Myocyte (in vitro differentiated cells): ENCODE measurements around the gene CYB5RL. TPM values are rescaled to one million over a fixed set of nuclear protein-coding genes. Genes with fewer than 3 reads are reported as not detected.
"Not testable (repeated sequence)": the region's sequence is repeated elsewhere in the genome, so short reads cannot be mapped to it uniquely, and the experiment has no call there.

Experiments used
- DNase-seq: peaks from one replicate; pipeline ENCODE4 v3.0.0-alpha.2; 2012; ENCODE audit warnings: low read depth
- total RNA-seq: library from RNA; depleted of rRNA; stranded (reverse); fragments of >200 nt; gene quantifications from 2 replicates; pipeline ENCODE4 v1.2.3, GENCODE V29; 2014

Gene CYB5RL
- total RNA-seq, 1 donor from 2014 or later = 7.2 TPM

- DNase-seq = peak; percentile 87
Observed at GRCh38 chr1:54227091-54227602, 27.3 kb upstream of the CYB5RL start.

DNA sequence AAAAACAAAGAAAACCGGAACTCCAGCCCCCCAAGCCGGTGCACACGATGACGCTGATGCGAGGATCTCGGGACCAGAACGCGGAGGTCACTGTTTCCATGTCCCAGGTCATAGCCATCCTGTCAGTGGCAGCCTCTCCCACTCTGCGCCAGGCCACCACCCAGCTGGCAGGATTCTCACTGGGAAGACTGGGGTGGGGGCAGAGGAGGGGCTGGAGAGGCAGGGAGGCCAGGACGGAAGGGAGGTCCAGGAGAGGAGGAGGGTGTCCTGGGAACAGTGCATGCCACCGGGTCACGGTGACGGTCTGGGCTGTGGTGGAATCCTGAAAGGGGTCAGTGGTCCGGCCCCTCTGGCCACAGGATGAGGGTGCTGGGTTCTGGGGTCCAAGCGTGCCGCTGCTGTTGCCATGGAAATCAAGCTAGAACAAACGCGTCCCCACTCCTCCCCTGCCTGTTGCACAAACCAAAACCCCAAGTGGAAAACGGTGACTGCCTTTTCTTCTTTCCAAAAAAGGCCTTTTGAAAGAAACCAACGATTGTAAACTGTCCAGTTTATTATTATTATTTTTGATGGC lies 26.2 kb upstream of the CYB5RL start:
- no peak for DNase-seq

DNA sequence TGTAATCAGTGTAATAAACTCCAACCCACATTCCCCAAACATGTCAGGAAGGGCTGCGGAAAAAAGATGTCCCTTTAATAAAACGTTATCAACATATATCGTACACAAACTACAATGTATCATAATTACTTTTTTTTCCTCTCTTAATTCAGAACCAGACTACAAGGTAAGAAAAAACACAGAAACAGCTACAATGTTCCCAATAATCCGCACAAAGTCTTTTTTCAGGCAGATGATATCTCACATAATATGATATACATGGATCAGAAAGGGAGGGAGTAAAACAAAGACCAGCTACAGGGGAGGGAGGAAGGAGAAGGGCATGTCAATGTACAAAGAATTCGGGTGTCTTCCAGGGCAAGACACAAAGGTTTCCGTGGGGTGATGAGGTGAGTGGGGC lies 25.5 kb upstream of the CYB5RL start:
- DNase-seq = no peak

- DNase-seq = no peak
Observed at GRCh38 chr1:54224233-54224632, 24.4 kb upstream of the CYB5RL start.

- no peak for DNase-seq
Observed at GRCh38 chr1:54223441-54224202, 23.8 kb upstream of the CYB5RL start.

- no peak for DNase-seq
Observed at GRCh38 chr1:54222711-54223110, 22.9 kb upstream of the CYB5RL start.

- no peak for DNase-seq
Observed at GRCh38 chr1:54221867-54222484, 22.1 kb upstream of the CYB5RL start.

DNA sequence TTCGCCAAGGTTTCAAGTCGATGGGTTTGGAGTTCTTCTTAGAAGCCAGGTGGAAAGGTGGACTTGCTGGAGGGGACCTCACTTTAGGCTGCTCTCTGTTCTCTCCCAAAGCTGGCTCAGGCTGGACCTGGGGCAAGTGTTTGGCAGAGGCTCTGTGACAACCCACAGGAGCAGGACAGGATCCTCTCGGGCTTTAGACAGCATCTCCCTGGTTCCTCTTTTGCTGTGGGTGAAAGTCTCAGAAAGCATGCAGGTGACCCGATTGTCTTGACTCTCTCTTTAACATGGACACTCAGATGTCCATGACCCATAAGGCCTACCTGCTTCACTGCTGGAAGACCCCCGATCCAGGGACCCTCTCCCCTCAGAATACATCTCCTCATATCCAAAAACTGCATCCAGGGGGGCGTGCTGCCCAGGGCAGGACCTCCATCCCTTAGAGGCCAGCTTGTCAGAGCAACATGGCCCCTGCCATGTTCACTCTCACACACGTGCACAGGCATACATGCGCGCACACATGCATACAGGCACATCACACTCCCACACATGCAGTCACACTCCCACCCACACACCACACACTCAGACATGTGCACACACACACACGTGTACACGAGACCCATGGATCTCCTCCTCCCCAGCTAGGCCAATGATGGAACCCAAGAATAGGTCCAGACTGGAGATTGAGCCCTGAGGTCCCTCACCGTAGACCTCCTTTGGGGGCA lies 21.4 kb upstream of the CYB5RL start:
- no peak for DNase-seq

DNA sequence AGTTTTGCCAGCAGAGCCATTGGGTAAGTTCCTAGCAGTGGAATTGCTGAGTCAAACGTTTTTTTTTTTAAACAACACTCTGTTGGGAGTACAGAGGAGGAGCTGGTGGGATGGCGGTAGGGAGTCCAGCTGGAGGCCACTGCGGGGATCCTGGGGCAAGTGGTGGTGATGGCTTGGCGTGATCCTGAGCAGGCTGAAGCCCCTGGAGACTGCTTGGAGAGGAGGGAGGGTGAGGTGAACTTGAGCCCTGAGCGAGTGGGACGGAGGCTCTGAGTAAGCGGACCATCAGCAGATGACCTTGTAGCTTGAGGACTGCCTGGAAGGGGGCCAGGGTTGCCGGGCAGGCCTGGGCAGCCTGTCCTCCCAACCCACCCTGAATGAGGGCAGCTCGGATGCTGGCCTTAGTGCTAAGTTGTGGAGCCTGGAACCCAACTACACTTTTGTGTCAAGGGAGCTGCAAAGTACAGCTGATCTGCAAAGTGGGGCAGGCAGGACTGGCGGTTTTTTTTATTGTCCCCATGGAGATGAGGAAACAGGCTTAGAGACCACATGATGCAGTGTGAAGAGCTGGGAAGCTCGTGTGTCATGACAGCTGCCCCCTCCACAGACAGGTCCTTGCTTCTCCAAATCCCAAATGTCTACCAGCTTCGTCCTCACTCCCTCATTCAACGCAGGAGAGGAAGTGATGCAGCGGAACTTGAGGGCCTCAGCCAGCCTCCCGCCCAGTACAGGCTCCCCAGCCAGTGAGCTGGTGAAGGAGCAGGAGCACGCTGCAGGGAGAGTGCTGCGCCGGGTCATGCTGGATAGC lies 20.4 kb upstream of the CYB5RL start:
- DNase-seq = peak; percentile 91

- DNase-seq = no peak
Observed at GRCh38 chr1:54219688-54220003, 19.8 kb upstream of the CYB5RL start.

DNA sequence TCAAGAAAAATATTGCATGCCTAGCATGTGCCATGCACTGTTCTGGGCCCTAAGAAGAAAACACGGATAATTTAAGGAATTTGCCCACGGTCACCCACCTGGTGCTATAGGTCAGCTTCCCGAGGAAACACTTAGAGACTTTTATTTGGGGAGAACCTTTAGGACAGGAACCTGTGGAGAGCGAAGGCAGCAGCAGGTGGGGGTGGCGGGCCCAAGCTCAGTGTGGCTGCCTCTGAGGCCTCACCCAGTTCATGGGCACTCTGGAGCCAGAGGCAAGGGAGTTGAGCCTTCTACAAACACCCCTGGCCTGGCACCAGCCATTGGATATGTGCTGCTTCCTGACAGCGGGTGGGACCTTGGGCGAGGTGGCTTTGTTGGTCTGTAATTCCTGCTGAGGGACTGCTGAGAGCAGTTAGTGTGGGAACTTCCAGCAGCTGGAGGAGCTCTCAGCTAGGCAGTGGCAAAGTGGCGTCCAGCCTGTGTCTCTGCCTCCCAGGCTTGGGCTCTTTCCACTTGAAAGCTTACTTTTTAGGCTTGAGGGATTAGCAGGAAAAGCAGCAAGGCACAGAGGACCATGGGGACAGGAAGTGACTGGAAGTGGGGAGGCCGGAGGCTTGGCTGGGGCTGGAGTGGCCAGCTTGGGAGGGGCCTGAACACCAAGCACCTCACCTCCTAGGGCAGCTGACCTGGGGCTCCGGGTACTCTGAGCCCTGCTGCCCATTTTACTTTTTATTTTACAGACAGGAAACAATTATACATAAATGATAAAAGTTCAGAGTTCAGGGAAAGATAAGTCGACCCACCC lies 19.3 kb upstream of the CYB5RL start:
- DNase-seq = peak; percentile 71

GRCh38 chr1:54215523-54215922 lies 15.7 kb upstream of the CYB5RL start:
- no peak for DNase-seq

- no peak for DNase-seq
Observed at GRCh38 chr1:54212872-54213271, 13.0 kb upstream of the CYB5RL start.

DNA sequence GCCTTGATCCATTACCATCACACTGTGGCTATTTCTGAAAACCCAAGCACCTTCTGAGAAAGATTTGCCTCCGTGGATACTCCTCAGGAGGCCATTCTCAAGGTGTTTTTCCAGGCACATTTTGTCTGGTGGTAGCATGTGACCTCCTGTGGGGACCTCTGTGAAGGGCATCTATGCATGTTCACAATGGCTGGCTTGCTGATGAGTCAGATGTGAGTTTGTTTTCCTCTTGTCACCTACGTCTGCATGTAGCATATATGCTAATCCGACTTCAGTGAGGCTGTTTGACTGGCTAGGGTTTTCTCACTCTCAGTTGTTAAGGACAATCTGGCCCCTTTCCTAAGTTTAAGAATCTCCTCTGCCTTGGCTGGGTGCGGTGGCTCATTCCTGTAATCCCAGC lies 8.1 kb upstream of the CYB5RL start:
- not testable (repeated sequence) for DNase-seq

DNA sequence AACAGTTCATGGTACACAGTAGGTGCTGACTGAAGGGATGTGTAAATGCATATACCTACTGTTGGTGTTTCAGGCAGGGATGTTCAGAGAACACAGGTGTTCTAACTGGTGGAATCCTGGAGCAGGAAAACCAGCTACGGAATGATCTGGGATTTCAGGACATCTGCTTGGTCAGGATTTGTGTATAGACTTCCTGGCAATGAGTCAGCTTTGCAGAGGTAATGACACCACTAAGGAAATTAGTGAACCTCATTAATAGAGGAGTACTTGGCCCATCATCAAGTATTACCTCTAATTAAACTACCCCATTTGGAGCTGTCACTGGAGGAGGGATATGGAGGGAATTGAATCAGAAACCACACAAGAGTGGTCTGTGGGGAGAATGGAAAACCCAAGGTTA lies 7.5 kb upstream of the CYB5RL start:
- DNase-seq = no peak

GRCh38 chr1:54204199-54204598 lies 4.4 kb upstream of the CYB5RL start:
- DNase-seq = no peak

DNA sequence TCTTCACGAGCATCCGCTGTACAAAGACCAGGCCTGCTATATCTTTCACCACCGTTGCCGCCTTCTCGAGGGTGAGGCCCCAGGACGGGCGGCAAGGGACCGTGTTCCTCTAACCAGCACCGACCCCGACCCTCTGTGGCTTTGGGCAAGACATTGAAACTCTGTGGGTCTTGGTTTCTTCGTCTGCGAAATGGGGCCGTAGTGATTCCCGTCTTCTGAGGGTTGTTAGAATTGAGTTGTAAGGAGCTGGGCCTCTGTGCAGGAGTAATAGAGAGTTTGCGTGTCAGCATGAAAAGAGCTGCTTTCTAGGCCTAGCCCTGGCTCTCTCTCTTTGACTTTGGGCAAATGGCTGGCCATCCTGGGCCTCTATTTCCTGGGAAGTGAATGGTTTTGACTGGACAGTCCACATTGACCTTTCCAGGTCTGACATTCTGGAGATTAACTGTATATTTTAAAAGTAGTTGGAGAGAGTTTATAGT lies 728 bp upstream of the CYB5RL start:
- peak; percentile 15 for DNase-seq

GRCh38 chr1:54199151-54199764 lies 572 bp downstream of the CYB5RL start:
- DNase-seq = no peak

DNA sequence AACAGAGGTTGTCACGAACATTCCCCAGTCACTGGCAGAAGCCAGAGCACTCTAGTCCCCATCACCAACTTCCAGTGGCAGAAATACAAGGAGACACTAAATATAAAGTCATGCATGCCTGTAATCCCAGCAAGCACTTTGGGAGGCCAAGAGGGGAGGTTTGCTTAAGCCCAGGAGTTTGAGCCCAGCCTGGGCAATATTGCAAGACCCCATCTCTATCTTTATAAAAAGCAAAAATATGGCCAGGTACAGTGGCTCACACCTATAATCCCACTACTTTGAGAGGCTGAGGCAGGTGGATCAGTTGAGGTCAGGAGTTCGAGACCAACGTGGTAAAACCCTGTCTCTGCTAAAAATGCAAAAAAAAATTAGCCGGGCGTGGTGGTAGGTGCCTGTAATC lies 6.4 kb downstream of the CYB5RL start:
- DNase-seq = no peak

- DNase-seq = no peak
Observed at GRCh38 chr1:54191525-54191924, 8.3 kb downstream of the CYB5RL start.
